Panc1 (cell line): Measurements from ENCODE around the gene KDM2A. TPM values are rescaled to one million over a fixed set of nuclear protein-coding genes. Genes with fewer than 3 reads are reported as not detected.

Experiments used
- ATAC-seq: fragments of 200-7000 bp; cut with Tn5 transposase; 2 replicates; pipeline ENCODE4 v1.9.1; 2020; ENCODE audit warnings: mild to moderate bottlenecking, moderate library complexity
- BruUV-seq: library from RNA; stranded (reverse); fragments of 400-500 nt; replicated peaks from 2 replicates; lab custom pipeline; 2021; lab: Mats Ljungman, UMichigan
- CTCF ChIA-PET: fragments of 300-600 bp; sonication (Branson Sonifier 250); formaldehyde crosslinking; loops from one replicate; lab custom pipeline; 2022; ENCODE audit warnings: antibody characterized with exemption; lab: Charles Lee
- POLR2A ChIA-PET: fragments of 300-600 bp; sonication (Branson Sonifier 250); formaldehyde crosslinking; loops from one replicate; lab custom pipeline; 2022; ENCODE audit warnings: antibody characterized with exemption; lab: Charles Lee
- DNase-seq: peaks from one replicate; pipeline ENCODE4 v3.0.0-alpha.2; 2010; ENCODE audit warnings: low read depth, low spot score
- H3K27ac ChIP-seq: 2 replicates; pipeline ENCODE4 v1.5.1; 2011; ENCODE audit warnings: mild to moderate bottlenecking, low read length, inconsistent platforms
- H3K27me3 ChIP-seq: fragments of 200-500 bp; sonication (Bioruptor generic); 2 replicates; pipeline ENCODE4 v1.6.0; 2014; ENCODE audit warnings: low read length, inconsistent platforms; ENCODE audit not compliant: control insufficient read depth, insufficient read depth
- H3K36me3 ChIP-seq: fragments of 200-500 bp; sonication (Bioruptor generic); 2 replicates; pipeline ENCODE4 v1.5.1; 2014; ENCODE audit warnings: inconsistent platforms, mild to moderate bottlenecking, low read length, moderate library complexity; ENCODE audit not compliant: control insufficient read depth, insufficient read depth
- H3K4me1 ChIP-seq: 2 replicates; pipeline ENCODE4 v1.5.1; 2011; ENCODE audit warnings: inconsistent platforms, mild to moderate bottlenecking, low read length, moderate library complexity; ENCODE audit not compliant: control insufficient read depth, insufficient read depth
- H3K4me3 ChIP-seq, 2 experiments: 2 replicates each; pipeline ENCODE4 v1.5.1; 2011 to 2012; ENCODE audit warnings: low read depth in 2 of 2, low read length in 2 of 2, mild to moderate bottlenecking in 2 of 2, inconsistent platforms in 1 of 2, moderate library complexity in 1 of 2
- H3K9me3 ChIP-seq: fragments of 200-500 bp; sonication (Bioruptor generic); 2 replicates; pipeline ENCODE4 v1.5.1; 2014; ENCODE audit warnings: low read depth, mild to moderate bottlenecking, inconsistent platforms, low read length, moderate library complexity; ENCODE audit not compliant: control insufficient read depth, insufficient read depth
- CTCF ChIP-seq: fragments of 450-650 bp; IDR thresholded peaks from 2 replicates; pipeline ENCODE4 v1.5.1; 2017; ENCODE audit warnings: mild to moderate bottlenecking
- POLR2AphosphoS5 ChIP-seq: IDR thresholded peaks from 2 replicates; pipeline ENCODE4 v1.6.1; 2012; ENCODE audit warnings: mild to moderate bottlenecking, low read depth, low read length, moderate library complexity
- REST ChIP-seq, 2 experiments: IDR thresholded peaks; 2 replicates each; pipeline ENCODE4 v1.6.1; 2011 to 2012; ENCODE audit warnings: low read depth in 2 of 2, control low read depth in 1 of 2, low read length in 1 of 2, mild to moderate bottlenecking in 1 of 2, moderate library complexity in 1 of 2; ENCODE audit not compliant: insufficient read depth in 1 of 2
- SIN3A ChIP-seq: IDR thresholded peaks from 2 replicates; pipeline ENCODE4 v1.6.1; 2012; ENCODE audit warnings: low read depth, mild to moderate bottlenecking, low read length, moderate library complexity, borderline replicate concordance; ENCODE audit not compliant: insufficient read depth
- TCF7L2 ChIP-seq: IDR thresholded peaks from 2 replicates; pipeline ENCODE4 v1.6.1; 2011; ENCODE audit warnings: mild to moderate bottlenecking, low read depth, low read length, inconsistent platforms
- in situ Hi-C: cut with HindIII; loops from 2 replicates; pipeline ENCODE4 v1.10.0; 2016; ENCODE audit warnings: low sequenced_read_pairs, low pct_unique_long_range_greater_than_20kb
- intact Hi-C: fragments of 100-400 bp; cut with micrococcal nuclease; formaldehyde crosslinking; loops from one replicate; pipeline ENCODE4 v1.10.0; 2022; ENCODE audit not compliant: unreplicated experiment
- total RNA-seq: library from RNA; stranded (reverse); gene quantifications from one replicate; pipeline ENCODE4 v1.2.1, GENCODE V29; 2021; ENCODE audit not compliant: unreplicated experiment

KDM2A gene
- total RNA-seq, 1 experiment from 2014 or later, result 112 TPM

- DNase-seq (no peak), ATAC-seq (no peak)
- no peak for TF ChIP-seq TCF7L2
- Histone ChIP-seq H3K27ac (peak overlapping the region; percentile 95), H3K27me3 (no peaks in the 10 kb centered on the region), H3K4me3 (peak overlapping the region; percentile 72 to 78), H3K36me3 (no peaks in the 10 kb centered on the region; the same call in 1 of the 2 replicates), H3K9me3 (no peaks in the 10 kb centered on the region), H3K4me1 (peaks cover 18% of the 10 kb centered on the region)
- CTCF ChIA-PET, result interaction anchor here (2.1 kb wide), 1 partner anchor 30 kb away, joined by 9 read pairs; no protein-coding TSS in a partner anchor
- no TSS peak for BruUV-seq
- intact Hi-C loops (no loop called here), in situ Hi-C loops (no loop called here)
- POLR2A ChIA-PET, result no interaction called here
Observed at GRCh38 chr11:67287355-67288197, 168.5 kb downstream of the KDM2A start.

GRCh38 chr11:67288198-67288451 is 169.1 kb downstream of the KDM2A start:
- H3K36me3 ChIP-seq, result peaks cover 2% of the 10 kb centered on the region; the same call in 1 of the 2 replicates
- CTCF ChIA-PET, result interaction anchor here (1.4 to 2.1 kb wide), 2 partner anchors 30 to 94 kb away, joined by 3 to 9 read pairs; no protein-coding TSS in a partner anchor
- H3K27ac ChIP-seq, result peak overlapping the region; percentile 95
- TF ChIP-seq REST (IDR thresholded peaks at IDR 0.05; ENCODE audit: insufficient read depth in 1 of 2, low read depth in 2 of 2, low read length in 1 of 2) (no peak), SIN3A (no peak; the same call in 1 of the 2 replicates), CTCF (no peak), POLR2AphosphoS5 (no peak; the same call in 1 of the 2 replicates), TCF7L2 (no peak)
- POLR2A ChIA-PET, result interaction anchor here (0.6 kb wide), 1 partner anchor 1242 kb away, joined by 5 read pairs; no protein-coding TSS in a partner anchor
- in situ Hi-C loops (no loop called here), intact Hi-C loops (no loop called here)
- BruUV-seq, result no TSS peak
- H3K4me3 ChIP-seq, result peak overlapping the region; percentile 72 to 78
- no peaks in the 10 kb centered on the region for H3K9me3 ChIP-seq
- ATAC-seq (no peak), DNase-seq (no peak)
- peaks cover 18% of the 10 kb centered on the region for H3K4me1 ChIP-seq
- no peaks in the 10 kb centered on the region for H3K27me3 ChIP-seq
